GM18870 (cell line): ENCODE data around the gene ACOX3.
"Not testable (repeated sequence)": the region's sequence is repeated elsewhere in the genome, so short reads cannot be mapped to it uniquely, and the experiment has no call there.

Experiments
- ATAC-seq: cut with Tn5 transposase; IDR thresholded peaks from one replicate; pipeline ENCODE4 v1.9.1; 2021; ENCODE audit warnings: moderate library complexity; ENCODE audit not compliant: unreplicated experiment

The ACOX3 gene

DNA sequence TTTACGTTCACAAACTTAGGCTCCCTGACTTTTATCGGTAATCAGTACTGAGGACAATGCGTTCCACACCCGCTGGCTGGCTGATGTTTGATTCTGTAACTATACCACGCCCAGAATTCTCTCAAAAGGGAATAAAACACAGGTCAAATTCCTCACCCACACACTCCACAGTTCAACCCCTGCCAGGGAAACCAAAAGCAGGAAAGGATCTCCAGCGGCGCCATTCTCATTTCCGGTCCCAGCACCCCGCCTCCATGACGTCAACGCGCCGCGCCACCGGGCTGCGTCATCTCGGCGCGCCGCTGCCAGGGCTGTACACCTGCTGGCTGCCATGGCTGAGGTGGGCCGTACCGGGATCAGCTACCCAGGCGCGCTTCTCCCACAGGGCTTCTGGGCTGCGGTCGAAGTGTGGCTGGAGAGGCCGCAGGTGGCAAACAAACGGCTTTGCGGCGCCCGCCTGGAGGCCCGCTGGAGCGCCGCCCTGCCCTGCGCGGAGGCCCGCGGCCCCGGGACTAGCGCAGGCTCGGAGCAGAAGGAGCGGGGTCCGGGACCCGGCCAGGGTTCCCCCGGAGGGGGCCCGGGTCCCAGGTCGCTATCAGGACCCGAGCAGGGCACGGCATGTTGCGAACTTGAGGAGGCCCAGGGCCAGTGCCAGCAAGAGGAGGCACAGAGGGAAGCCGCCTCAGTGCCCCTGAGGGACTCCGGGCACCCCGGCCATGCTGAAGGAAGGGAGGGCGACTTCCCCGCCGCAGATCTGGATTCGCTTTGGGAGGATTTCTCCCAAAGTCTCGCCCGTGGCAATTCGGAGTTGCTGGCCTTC, at the start of gene ACOX3, which contains the start of gene TRMT44:
ACOX3 (minus strand) TSS at position 232 of the 820 bp plus-strand sequence. CDS start 24,202 bp downstream, outside the sequence.
TRMT44 (plus strand) TSS at position 286 of the 820 bp plus-strand sequence; CDS start at position 332, 46 bp downstream.
- peak; percentile 72 for ATAC-seq

DNA sequence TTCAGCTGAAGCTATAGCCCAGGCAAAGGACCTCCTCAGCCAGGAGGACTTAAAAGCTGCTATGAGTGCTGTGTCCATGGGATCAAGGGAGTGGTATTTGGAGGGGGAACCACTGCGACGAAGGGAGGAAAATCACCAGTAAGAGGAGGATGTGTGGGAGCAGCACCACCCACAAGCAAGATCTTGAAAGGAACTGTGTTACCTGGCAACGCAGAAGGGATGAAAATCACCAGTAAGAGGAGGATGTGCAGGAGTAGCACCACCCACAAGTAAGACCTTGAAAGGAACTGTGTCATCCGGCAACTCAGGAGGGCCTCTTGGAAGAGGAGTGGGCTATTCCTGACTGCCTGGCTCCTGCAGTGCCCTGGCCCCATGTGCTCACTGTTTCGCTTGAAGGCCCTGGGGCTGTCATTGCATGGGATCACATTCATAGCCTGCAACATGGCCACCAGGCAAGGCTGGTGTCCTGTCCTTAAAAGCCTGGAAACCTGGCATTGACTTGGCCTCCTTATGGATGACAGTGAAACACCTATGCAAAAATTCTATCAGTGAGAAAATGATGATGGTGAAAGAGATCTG, 48.4 kb upstream of the ACOX3 start:
- ATAC-seq: no peak

DNA sequence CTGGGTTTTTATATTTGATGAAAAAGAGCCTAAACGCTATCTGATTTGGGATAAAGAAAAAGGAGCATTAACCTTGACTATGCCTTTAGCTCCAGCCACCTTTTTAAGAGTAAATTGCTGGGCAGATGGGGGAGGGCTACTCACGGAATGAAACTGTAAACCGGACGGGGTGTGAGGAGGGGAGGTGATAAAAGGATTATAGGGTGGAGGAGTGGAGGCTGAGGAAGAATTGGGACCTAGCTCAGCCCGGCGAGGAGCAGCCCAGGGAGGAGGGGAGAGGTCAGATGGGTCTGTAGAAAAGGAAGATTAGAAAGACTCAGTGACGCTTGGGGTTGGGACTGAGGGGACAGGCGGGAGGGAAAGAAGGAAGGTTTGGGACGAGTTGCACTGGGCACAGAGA, 46.1 kb upstream of the ACOX3 start:
- ATAC-seq: not testable (repeated sequence)

DNA sequence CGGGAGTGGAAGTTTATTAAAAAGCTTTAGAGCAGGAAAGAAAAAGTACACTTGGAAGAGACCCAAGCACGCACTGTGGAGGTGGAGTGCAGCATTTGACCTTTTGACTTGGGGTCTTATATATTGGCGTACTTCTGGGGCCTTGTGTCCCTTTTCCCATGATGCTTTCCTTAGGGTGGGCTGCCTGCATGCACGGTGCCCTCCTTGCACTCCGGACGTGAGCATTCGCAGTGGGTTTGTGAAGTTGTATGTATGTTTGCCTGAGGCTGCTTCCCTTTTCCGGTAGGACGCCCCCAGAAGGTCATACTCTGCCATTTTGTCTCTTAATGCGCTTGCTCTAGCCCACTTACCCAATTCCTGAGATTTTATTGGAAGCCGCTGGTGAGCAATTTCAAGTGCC, 39.7 kb upstream of the ACOX3 start:
- no peak for ATAC-seq

DNA sequence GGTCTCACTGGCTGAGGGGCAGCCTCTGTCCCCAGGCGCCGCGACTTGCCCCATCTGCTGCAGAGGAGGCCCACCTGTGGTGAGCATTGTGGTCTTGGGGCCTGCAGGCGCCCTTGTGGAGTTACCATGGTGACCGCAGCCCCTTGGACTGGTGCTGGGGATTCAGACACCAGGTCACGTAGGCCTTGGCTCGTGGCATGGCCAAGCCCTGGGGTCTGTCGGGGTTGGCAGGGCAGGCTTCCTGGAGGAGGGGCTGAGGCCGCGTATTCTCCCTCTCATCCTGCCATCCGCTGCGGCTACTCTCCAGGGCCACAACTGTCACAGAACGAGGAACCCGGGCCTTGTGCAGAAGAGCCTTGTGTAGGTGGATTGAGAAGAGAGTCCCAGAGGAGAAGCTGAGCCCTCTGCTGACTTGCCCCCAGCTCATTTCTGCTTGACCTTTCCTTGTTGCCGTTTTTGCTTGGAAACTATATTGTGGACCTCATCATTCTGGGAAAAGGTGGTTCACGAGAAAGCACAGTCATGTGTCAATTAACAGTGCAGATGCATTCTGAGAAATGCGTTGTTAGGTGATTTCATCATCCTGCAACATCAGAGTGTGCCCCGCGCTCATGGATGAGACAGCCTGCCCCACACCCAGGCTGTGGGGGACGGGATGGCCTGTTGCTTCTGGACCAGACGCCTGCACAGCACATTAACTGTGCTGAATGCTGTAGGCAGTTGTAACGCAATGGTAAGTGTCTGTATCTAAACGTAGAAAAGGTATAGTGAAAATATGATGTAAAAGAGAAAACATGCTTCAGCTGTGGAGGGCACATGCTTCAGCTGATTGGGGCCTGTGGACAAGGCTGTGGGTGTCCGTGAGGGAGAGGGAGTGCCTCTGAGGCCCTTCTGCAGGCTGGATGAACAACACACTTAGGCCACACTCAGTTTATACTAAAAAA, 38.5 kb upstream of the ACOX3 start:
- ATAC-seq: no peak

DNA sequence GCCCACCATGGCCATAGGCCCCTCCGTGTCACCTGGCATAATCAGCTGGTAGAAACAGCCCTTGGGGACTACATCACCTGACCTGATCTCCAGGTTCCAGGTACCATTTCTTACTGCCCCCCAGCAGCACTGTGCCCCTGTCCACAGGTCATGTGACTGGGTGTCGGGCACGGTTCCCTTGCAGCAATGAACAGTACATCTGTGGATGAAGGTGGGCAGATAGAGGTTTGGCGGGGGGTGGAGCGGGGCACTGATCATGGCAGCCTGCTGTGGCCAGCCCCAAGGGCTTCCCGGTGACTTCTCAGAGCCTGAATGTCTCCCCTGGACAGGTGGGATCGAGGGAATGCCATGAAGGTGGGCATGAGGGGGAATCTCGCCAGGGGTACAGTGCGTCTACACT, 37.8 kb upstream of the ACOX3 start:
- ATAC-seq: no peak

DNA sequence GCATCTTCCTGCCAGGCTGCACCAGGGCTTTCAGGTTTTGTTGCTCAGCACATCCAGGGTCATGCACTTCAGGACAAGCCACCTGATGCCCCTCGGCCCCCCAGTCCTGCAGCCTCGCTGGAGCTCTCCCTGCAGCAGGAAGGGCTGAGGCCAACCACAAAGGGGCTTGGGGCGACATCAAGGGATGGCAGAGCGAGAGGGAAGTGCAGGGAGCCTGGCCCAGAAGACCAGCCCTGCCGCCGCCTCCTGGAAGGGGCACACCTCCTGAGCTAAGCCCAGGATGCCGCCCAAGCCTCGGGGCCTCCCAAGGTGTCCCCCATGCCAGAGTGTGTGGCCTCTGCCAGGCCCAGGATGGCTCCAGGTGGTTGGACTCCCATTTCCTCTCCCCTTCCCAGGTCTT, 37.2 kb upstream of the ACOX3 start:
- no peak for ATAC-seq

DNA sequence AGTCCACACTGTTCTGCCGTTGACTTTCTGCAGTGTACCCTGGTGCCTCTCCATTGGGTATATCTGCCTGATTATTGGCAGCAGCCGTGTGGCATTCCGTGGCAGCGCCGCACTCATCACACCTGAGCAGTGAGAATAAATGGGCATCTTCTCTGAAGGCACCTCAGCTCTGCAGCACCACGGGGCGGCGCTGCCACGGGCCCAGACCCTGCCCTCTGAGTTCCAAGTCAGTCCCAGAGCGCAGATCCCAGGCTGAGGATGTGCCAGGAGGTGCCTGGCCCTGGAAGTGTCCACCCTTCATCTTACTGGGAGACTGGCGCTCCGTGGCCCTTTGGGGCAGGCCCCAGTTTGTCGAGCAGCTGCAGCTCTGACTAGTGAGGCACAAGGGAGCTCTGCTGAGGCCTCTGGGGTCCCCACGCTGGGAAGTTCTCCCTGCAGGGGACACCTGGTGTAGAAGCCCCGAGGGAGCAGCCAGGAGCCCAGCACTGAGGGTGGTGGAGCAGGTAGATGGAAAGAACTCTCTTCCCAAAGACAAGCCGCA, 36.6 kb upstream of the ACOX3 start:
- ATAC-seq: no peak

DNA sequence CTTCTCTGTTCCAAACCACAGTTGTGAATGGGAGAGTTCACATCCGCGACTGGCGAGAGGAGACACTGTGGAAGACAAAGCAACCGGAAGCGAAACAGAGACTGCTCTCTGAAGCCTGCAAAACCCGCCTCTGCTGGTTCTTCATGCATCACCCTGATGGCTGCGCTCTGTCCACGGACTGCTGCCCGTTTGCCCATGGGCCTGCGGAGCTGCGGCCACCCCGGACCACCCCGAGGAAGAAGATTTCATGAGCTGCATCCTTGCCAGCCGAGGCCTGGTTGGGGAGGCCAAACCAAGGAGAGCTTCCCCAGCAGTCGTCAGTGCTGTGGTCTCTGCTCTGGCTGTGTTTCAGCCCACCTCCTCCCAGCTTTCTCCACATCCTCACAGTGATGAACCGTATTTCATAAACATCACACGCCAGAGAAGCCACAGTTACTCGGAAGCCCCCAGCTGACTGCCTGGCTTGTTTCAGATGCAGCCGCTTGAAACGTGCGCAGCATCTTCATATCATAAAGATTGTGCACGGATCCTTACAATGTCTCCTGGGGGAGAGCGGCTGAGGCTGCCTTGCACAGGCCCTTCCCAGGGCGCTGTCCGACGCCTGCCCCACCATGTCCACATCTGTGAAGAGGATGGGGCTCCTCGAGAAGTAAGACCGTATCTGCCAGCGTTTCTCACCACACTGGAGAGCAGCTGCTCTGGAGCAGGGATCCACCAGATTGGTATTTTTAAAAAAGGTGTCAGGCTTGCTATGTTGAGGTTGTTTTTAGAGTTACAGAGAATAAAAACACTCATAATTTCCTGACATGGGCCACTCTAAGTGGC, 35.4 kb upstream of the ACOX3 start:
- no peak for ATAC-seq

DNA sequence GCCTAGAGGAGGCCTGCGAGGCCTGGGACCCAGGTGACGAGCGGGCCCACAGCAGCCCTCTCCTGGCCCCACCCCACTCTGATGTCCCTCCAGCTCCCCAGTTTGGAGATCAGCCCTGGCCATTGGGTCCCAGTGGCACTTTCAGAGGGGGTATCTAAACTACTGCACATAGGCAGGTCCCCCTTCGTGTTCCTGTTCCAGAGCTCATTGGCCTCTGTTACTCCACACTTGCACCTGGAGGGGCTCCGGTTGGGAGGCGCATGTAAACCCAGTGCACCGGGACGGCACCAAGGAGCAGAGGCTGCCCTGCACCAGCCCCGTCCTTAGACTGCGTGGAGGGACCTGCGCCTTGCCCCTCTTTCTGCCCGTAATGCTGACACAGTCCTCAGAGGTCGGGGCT, 34.3 kb upstream of the ACOX3 start:
- no peak for ATAC-seq

DNA sequence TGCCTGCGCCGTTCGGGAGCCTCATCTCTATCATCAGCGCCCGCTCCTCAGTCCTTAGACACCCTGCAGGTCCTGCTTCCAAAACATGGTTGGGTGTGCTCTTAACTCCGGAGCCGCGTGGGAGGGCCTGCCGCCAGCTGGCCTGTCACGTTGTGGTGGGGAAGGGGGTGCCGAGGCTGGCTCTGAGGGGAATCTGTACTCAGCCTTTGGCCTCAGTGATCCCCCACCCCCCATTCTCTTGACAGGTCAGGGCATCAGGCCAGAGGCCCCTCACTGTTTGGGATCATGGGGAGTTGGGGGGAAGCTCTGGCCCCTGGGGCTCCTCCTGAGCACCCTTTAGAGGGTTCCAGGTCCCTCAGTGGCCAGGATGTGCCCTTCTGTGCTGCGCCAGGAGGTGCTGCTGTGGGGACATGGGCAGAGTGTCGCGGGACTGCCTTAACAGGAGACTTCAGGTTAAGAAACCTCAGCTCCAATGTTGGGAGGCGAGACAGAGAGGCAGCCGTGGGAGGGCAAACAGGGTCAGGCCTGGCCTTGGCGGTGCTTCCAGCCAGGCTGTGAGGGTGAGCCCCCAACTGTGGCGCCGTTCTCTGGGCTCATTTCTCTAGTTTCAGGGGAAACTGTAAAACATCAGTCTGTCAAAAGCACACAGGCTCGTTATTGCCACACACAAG, 33.5 kb upstream of the ACOX3 start:
- no peak for ATAC-seq

DNA sequence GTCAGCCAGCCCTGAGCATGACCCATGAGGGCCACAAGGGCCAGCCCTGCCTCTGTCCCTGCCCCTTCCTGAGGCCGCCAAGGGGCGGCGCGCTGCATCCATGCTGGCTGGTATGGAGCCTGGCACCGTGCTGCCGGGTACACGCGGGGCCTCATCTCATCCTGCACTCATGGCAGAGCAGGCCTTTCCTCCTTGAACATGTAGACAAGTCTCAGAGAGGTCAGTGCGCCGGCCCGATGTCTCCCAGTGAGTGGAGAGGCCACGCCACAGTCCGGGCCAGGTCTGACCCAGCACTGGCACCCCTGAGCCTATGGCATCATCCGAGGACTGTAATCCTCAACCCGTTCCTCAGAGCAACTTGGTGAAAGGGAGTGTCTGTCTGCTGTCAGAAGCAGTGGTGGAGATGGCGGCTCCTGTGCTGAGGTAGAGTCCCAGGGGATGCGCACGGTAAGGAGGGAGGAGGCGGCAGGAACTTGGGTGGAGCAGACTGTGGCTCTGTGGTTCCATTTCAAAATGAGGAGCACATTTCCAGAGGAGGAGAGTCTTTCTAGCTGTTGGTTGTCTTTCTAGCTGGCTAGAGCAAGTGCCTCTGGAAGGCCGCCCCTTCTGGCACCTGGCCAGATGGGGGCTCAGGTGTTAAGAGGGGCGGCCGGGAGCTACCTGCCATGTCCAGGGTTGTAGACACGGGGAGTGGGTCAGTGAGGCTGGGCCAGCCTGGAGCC, 32.8 kb upstream of the ACOX3 start:
- no peak for ATAC-seq

DNA sequence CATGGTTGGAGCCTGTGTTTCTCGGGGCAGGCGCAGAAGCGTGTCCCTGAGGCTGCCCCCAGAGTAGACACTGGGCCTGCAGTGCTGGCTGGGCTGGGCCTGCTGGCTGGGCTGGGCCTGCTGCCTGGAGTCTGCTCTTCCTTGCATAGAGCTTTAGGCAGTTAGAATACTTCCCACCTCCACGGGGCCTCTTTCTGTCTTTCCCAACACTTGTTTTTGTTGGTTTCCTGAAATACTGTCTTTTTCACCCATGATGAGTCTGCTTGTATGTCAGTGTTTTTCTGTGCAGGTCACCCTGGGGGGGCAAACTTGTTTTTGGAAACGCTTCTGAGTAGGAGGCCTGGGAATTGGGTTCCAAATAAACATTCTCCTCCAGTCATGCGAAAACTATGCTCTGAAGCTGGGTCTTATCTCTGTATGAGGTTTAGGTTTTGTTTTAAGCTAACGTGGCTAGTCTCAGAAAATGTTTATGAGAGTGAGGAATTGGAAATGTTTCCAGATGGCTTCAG, 32.2 kb upstream of the ACOX3 start:
- ATAC-seq: no peak

DNA sequence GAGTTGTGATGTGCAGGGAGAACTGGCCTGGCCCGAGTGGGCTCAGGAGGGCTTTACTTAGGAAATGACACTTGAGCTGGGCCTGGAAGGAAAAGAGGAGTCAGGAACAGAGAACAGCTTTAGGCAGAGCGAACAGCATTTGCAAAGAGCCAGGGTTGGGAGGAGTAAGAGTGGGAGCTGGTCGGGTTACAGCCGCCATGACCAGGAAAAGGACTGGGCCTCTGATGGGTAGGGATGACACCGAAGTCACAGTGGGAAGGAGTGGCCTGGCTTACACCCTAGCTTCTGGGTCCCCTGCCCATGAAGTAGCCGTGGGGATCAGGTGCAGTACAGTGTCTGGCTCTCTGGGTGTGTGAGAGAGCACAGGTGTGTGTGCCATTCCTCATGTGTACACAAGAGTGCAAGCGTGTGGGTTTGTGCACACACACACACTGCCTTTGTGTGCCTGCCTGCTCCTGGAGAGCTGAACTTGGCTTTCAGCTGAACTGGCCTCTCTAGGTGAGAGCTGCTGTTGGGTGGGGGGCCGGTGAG, 31.7 kb upstream of the ACOX3 start:
- ATAC-seq: no peak

DNA sequence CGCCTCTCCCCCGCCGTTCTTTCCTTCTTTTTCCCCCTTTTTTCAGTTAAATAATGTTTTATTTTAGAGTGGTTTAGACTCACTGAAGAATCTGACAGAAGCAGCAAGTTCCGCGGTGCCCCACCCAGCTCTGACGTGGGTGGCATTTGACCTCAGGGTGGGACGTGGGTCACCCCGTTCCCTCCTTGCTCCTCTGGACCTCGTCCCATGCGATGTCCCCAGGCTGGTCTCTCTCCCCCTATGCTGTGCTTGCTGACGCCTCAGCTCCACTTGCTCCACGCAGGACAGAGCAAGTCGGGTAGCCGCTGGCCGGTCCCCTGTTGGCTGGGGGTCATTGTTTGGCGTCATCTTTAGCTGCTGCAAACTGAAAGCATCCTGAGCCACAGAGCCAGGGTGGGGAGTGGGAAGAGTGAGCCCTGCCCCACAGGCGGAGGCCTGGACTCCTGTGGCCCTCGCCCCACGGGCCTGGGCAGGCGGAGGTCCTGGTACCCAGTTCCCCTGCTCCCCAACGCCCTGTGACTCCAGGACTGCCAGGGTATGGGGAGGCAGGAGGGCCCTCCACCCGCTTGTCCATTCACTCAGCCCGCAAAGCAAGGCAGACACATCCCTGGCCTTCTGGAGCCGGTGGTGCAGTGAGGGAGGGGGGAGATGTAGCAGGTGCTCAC, 30.8 kb upstream of the ACOX3 start:
- ATAC-seq: no peak

DNA sequence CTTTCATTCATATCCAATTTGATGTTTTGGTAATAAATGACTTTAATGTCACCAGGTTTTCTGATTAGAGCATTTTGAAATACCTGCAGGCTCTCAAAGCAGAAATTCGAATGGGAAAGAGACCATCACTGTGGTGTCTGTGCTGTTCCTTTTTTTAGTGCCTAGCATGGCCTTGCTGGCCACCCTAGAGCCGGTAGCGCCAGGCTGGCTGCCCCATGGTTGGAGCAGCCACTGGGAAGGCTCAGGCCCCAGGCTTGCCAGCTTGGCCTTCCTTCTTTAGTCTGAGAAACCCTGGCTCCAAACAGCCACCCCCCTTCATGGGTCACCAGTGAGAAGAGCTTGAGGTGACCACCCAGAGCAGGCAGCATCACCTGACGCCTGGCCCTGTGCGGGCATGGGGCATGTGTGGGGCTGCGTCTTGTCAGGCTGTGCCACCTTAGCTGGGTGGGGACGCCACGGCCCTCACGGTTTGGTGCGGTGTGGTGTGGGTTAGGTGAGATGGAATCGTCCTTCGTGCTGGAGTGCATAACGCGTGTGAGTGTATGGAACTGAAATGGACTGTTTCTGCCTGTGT, 30.0 kb upstream of the ACOX3 start:
- no peak for ATAC-seq

DNA sequence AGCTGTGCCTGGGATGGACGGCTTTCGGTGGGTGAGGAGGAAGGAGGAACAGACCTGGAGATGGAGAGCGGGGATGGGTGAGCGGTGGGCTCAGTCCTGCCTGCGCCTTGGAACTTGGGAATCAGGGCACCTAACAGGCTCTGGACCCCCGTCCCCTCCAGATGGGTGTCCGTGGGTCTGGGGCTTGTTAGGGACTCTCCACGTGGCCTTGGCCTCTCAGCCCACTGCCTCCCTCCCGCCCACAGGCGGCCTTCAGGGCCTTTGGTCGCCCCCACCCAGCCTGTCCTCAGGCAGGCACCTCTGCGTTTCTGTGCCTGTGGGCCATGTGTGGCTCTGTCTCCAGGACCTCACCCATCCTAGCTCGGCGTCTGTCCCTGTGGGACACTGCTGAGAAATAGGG, 29.0 kb upstream of the ACOX3 start:
- no peak for ATAC-seq
